NCI-H2196 (cell line): ENCODE data around the gene CELA2B.
"Not testable (repeated sequence)": the region's sequence is repeated elsewhere in the genome, so short reads cannot be mapped to it uniquely, and the experiment has no call there.

ENCODE experiments used
- DNase-seq: peaks from one replicate; lab custom pipeline; 2025; ENCODE audit not compliant: unreplicated experiment; lab: John Stamatoyannopoulos, UW

The CELA2B gene

DNA sequence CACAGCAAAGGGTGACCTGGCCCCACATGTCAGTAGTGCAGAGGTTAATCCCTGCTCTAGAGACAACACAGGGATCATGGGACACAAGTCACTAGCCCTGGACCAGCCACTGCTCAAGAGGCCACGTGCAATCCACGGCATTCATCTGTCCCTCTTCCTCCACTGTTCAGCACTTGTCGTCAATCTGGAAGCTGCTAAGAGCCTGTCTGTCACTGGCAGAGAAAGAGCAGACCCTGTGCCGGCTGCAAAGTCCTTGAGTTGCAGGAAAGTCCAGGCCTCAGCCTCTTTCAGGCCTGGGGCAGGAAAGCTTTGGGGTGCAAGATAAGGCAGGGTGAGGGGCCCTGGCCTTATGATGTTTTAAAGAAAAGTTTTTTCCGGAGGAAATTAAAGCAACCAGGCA, 16.7 kb downstream of the CELA2B start:
- no peak for DNase-seq

DNA sequence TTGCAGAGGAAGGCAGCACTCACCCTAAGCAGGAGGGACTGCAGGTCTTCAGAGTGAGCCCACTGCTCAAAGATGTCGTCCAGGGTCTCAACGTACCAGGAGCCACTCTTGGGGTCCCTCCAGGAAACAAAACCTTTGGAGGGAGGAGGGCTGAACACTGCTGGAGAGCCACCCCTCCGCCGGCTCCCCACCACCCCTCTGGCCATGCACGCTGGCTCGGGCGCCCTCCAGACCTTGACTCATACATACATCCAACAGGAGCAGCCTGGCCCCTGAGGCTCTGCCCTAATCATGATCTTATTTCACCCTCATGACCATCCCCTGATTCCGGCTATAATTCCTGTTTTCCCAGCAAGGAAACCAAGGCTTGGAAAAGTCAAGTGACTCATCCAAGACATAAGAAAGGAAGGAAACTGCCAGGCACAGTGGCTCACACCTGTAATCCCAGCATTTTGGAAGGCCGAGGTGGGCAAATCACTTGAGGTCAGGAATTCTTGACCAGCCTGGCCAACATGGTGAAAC, 18.0 kb downstream of the CELA2B start:
- no peak for DNase-seq

DNA sequence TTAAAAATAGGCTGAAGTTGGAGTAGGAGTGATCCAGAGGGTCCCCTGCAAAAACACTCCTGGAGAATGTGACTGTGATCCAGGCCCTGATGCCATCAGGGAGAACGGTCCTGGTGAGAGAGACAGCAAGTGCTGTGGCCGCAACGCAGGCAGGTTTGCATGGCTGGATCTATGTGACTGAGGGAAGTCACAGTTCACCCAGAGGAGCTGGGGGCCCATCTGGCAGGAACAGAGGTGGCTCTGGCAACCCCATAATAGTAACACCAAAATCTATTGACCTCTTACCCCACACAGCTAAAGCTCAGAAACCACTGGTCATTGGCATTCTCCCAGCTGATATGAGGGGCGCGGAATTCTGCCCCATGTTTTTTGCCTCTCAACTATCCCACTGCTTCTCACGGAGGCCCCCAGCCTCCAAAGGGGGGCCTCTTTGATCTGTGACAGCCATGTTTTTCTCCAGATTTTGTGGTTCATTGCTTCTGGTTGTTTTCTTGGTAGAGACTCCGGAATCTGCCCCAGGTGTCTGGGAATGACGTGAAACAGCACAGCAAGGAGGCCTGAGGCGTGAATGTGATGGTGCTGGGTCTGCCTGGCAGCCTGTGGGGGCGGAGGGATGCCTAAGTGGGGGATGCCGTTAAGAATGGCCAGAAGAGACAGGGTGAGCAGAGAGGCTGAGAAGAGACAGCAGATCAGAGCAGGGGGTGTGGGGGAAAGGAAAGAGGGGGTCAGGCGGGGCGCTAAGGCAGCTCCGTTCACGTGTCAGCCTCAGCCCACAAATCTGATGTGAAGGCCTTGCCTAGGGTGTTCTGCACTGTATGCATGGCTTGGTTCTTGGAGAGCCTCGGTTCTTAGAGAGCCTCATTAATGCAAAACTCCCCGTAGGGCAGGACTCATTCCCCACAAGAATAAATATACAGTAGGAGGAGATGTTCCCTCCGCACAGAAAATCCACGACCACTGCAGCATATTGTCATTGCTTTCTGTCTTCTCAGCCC, 24.6 kb downstream of the CELA2B start:
- no peak for DNase-seq

GRCh38 chr1:15501208-15502032, 25.5 kb downstream of the CELA2B start:
- DNase-seq: peak; percentile 81

GRCh38 chr1:15504436-15504835, 28.5 kb downstream of the CELA2B start:
- DNase-seq: no peak

- DNase-seq: no peak
Measured at GRCh38 chr1:15506831-15507230, 30.9 kb downstream of the CELA2B start.

DNA sequence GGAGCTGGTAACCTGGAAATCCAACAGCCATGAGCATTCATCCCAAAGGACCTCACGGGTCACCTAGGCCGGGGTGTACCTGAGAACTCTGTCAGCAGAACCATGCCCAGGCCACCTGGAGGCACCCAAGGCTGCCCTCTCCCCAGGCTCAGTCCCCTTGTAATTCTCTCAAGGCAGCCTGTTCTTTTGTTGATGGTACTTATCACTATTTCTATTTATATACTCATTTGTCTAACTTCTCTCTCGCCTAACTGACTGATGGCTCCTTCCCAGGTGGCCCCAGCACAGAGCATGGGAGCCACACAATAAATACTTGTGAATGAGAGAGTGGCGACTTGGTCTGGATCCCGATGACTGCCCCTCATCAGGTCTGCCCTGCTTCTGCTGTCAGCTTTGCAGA, 31.4 kb downstream of the CELA2B start:
- no peak for DNase-seq

DNA sequence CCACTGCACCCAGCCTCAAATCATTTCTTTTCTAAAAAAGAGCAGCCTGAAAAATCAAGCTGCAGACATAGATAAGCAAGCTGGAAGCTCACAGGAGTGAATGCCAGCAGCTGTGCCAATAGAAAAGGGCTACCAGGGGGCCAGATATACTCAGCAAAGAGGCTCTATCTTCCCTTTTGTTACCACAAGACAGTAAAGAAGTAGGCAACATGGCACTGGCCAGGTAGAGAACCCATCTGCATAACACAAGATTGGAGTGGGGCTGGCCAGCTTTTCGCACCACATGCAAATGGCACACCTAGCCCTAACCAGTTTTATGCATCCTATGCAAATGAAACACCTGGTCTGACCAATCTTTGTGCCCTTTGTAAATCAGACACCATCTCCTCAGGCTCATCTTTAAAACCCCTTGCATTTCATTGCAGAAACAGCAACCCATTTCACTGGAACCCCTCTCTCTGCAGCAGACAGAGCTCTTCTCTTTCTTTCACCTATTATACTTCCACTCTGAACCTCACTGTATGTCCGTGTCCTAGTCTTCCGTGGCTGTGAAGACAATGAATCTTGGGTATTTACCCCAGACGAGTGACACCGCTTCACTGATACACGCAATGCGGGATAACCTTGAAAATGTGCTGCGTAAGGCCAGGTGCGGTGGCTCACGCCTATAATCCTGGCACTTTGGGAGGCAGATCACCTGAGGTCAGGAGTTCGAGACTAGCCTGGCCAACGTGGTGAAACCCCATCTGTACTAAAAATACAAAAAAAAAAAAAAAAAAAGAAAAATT, 33.0 kb downstream of the CELA2B start:
- DNase-seq: no peak

DNA sequence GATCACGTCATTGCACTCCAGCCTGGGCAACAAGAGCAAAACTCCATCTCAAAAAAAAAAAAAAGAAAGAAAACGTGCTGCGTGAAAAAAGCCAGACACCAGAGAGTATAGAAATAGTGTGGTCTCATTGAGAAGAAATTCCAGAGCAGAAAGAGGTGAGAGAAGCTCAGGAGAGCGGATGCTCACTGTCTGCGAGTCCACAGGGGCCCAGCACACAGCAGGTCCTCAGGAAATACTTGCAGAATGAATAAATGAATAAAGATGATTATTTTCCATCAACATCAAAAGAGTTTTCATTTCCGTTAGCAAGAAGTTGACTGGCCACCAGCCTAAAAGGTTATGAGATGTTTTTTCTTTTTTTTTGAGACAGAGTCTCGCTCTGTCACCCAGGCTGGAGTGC, 33.7 kb downstream of the CELA2B start:
- DNase-seq: no peak

DNA sequence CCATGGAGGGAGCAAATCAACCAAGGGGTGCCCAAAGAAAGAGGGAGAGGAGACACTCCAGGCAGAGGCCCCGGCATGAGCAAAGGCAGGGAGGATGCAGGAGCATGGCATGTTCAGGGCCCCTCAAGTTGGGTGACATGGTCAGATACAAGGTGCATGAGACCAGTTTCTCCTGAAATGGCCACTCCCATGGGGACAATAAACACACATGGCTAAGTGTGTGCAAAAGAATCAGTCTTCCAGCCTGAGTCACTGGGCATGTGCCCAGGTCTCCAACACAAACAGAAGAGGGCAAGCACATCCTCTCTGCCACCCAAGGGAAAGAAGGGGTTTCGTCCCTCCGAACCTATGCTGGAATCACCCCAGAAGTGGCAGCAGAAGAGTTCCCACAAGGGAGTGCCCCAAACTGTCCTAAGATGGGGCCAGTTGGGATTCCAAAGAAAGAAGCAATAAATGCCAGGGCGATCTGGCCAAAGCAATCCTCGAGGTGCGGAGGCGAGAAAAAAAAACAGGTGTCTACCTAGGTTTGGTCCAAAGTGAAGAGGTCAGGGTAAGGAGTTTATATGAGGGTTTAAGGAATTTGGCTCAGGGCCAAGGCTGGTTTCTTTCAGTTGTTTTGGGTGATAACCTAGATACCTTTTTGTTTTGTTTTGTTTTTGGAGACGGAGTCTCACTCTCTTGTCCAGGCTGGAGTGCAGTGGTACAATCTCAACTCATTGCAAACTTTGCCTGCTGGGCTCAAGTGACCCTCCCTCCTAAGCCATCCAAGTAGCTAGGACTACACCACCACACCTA, 34.9 kb downstream of the CELA2B start:
- no peak for DNase-seq

DNA sequence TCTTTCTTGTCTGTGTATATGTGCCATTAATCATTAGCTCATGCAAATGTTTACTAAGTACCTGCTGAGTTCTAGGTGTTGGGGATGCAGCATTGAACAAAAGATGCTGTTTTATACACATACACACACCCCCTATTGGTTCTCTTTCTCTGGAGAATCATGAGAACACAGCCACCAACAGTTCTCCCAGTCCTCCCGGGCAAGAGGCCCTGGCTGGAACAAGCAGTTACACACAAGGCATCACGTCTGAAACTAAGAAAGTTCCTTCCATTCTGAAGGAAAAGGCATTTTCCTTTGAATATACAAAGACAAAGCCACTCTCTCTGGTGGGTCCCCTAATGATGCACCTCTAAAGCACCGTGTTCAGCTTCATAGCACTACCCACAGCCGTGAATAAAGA, 37.3 kb downstream of the CELA2B start:
- DNase-seq: no peak

- DNase-seq: no peak
Measured at GRCh38 chr1:15513919-15514318, 38.0 kb downstream of the CELA2B start.

DNA sequence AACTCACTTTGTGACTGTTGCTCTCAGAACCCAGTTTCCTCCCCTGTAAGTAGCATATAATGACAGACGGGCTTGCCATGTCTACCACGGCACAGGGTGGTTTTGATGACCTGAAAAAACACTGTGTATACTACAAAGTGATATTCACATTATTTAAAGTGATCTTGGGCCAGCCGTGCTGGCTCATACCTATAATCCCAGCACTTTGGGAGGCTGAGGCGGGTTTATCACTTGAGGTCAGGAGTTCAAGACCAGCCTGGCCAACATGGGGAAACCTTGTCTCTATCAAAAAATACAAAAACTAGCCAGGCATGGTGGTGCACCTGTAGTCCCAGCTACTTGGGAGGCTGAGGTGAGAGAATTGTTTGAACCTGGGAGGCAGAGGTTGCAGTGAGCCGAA, 38.7 kb downstream of the CELA2B start:
- not testable (repeated sequence) for DNase-seq

GRCh38 chr1:15515022-15515663, 39.2 kb downstream of the CELA2B start:
- DNase-seq: no peak

- no peak for DNase-seq
Measured at GRCh38 chr1:15519625-15520024, 43.7 kb downstream of the CELA2B start.

DNA sequence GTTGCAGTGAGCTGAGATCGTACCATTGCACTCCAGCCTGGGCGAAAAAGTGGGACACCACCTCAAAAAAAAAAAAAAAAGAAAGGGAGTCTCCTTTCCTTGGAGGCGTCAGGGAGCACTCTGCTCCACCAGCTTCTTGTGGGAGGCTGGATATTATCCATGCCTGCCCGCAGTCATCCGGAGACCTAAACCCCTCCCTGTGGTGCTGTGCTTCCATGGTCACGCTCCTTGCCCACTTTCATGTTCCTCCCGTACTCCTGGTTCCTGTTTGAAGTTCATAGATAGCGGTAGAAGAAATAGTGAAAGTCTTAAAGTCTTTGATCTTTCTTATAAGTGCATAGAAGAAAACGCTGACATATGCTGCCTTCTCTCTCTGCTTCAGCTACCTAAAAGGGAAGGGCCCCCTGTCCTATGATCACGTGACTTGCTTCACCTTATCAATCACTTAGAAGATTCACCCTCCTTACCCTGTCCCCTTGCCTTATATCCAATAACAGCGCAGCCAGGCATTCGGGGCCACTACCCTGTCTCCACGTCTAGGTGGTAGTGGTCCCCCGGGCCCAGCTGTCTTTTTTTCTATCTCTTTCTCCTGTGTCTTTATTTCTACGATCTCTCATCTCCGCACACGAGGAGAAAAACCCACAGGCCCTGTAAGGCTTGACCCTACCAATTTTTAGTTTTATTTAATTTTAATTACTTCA, 45.5 kb downstream of the CELA2B start:
- not testable (repeated sequence) for DNase-seq

DNA sequence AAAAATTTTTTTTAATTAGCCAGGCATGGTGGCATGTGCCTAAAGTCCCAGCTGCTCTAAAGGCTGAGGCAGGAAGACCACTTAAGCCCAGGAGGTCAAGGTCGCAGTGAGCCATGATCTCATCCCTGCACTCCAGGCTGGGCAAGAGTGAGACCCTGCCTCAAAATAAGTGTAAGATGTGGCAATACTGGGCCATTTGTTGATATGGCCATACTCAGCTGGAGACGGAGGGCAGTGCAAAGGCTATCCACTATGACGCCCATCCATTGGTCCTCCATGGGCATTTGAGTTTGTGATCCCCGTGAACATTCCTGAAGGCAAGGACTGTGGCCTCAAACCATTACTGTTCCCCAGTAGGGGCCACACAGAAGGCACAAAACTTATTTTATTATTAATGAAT, 46.6 kb downstream of the CELA2B start:
- no peak for DNase-seq

DNA sequence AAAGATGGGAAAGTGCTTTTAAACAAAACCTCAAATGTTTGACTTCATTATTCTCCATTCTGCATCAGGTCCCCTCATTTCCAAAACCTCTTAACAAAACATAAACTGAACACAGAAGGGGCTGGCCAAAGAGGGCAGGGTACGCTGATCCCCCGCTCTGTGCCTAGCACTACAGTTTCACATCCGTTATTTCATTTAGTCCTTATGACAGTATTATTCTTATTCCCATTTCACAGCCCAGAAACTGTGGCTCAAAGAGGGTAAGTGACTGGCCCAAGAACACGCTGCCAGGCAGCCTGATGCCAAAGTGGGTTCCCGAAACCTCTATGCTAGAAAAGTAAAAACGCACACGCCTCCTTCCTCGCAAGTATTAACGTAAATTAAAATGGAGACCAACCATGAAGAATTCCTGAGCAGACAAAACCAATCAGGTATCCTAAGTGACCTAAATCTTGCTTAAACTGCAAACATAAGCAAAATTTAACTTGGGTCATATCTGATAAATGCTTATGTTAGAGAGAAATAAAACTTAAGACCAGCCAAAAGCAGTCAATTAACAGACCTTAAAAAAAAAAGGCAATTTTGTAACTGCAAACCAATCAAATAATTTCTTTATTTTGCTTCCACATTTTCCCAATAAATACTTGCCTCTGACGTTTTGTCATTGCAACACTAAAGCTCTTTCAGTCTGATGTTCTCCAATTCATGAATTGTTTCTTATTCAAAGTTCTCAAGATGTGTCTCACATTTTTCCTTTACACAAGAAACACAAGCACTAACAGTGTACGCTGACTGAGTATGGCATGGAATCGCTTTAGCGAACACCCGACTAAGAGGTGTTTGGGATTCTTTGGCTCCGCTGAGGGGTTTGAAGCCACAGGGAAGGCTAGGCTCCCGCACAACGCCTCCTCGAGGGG, 47.5 kb downstream of the CELA2B start:
- no peak for DNase-seq
